Omental fat pad (tissue), 4 donors: ENCODE data around the gene MED22. TPM values are rescaled to one million over a fixed set of nuclear protein-coding genes. Genes with fewer than 3 reads are reported as not detected.

Source experiments
- ATAC-seq: fragments of 150-250 bp; one replicate; pipeline ENCODE4 v1.9.1; 2016; ENCODE audit warnings: mild to moderate bottlenecking, moderate library complexity; ENCODE audit not compliant: low FRiP score
- DNase-seq: peaks from one replicate; pipeline ENCODE4 v3.0.0-alpha.2; 2019; ENCODE audit warnings: low spot score
- total RNA-seq, 4 donors: library from RNA; depleted of rRNA; stranded (reverse); fragments of >200 nt; gene quantifications; one replicate each; pipeline ENCODE4 v1.1.0, GENCODE V29; 2016
- TF ChIP-seq, protein P1 (sequence below), 3 donors: fragments of 450-650 bp; IDR thresholded peaks; one replicate each; pipeline ENCODE4 v1.5.1; 2016 to 2017; ENCODE audit warnings: antibody characterized with exemption in 3 of 3, mild to moderate bottlenecking in 3 of 3, moderate library complexity in 2 of 3

MED22 gene
- total RNA-seq, 4 donors from 2014 or later = 20.0 to 29.1 (median 24.5) TPM

DNA sequence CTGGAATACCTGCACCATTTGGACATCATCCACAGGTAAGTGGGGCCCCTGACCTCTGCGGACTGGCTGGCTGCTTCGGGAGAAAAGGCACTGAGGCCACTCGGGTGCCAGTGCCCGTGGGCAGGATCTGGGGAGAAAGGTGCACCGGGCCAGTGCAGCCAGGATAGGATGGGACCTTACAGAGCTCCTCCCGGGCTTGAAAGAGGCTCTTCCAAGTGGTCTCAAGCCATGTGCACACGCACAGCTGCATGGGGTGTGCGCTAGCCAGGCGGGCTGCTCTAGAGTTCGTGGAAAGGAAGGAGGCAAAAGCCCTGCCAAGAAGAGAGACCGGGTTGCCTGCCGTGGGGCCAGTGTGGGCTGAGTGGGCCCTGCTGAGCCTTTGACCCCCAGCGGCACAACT lies 41.6 kb upstream of the MED22 start:
- TF ChIP-seq, protein P1, sequence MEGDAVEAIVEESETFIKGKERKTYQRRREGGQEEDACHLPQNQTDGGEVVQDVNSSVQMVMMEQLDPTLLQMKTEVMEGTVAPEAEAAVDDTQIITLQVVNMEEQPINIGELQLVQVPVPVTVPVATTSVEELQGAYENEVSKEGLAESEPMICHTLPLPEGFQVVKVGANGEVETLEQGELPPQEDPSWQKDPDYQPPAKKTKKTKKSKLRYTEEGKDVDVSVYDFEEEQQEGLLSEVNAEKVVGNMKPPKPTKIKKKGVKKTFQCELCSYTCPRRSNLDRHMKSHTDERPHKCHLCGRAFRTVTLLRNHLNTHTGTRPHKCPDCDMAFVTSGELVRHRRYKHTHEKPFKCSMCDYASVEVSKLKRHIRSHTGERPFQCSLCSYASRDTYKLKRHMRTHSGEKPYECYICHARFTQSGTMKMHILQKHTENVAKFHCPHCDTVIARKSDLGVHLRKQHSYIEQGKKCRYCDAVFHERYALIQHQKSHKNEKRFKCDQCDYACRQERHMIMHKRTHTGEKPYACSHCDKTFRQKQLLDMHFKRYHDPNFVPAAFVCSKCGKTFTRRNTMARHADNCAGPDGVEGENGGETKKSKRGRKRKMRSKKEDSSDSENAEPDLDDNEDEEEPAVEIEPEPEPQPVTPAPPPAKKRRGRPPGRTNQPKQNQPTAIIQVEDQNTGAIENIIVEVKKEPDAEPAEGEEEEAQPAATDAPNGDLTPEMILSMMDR (IDR thresholded peaks at IDR 0.05) = no peak
- no peak for DNase-seq
- ATAC-seq = no peak

DNA sequence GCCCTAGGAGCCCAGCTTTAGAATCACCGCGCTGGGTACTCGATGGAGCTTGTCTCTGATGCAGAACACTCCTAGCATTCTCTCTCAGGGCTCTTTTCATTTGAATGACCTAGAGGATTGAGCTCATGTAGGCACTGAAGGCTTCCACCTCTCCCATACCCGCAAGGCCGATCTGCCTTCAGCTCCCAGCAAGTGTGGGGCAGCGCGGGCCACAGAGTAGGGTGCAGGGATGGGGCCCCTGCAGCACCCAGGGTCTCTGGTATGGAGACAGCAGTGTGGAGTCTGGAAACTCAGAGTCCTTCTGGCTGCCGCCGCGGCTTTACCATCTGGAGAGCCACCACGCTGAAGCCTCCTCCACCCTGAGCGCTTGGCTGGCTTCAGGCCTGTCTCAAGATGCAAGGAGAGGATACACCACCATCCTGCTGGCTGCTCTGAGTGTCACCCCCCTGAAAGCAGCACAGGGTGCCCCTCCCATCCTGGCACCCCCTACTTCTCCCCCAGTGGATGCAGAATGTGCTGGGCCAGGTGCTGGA lies 41.2 kb upstream of the MED22 start:
- DNase-seq = no peak
- TF ChIP-seq, protein P1 (IDR thresholded peaks at IDR 0.05) = no peak
- ATAC-seq = no peak

DNA sequence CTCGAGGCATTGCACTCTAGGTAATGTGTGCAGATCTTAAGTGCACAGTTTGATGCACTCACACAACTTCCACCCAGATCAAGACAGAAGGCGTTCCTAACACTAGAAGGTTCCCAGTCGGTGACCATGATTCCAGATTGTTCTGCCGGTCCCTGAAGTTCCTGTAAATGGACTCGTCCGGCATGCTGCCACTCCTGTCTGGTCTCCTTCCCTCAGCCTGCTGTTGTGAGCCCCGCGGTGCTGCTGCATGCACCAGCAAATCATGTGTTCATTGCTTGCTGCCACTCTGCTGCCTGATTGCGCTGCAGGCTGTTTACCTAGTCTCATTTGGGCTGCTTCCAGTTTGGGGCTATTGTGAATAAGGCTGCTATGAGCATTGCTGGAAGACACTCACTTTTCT lies 39.7 kb upstream of the MED22 start:
- no peak for ATAC-seq
- DNase-seq = no peak
- TF ChIP-seq, protein P1 (IDR thresholded peaks at IDR 0.05) = no peak

DNA sequence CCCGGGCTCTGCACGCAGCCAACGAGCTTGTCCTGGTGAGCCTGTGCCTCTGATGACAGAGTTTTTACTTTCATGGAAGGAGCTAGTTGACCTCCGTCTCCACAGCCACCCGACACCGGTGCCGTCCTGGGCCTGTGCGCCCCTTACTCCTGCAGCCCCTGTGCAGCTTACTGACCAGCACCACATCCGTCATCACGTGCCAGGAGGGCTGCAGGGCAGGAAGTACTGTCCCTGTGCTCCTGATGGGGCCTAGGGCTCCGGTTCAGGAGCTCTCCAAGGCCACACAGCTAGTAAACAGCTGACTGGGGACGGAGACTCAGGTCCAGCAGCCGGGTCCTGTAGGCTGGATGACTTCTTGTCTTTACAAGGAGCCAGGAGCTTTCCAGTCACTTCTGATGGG lies 38.4 kb upstream of the MED22 start:
- DNase-seq = no peak
- TF ChIP-seq, protein P1 (IDR thresholded peaks at IDR 0.05) = no peak
- ATAC-seq = no peak

DNA sequence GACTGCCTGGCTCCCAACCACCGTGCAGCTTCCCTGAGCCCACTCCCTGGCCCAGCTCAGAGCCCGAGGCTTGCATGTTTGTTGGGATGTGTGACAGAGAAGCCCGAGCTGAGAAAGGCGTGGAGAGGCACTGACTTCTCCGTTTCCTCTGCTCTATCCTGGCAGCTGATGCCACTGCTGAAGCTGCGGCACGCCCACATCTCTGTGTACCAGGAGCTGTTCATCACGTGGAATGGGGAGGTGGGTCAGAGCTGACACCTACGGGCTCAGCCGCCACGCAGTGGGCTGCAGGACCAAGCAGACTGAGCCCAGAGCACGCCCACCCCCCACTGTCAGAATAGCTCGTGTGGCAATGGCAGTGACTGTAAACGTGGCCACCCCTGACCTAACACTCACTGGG lies 37.5 kb upstream of the MED22 start:
- TF ChIP-seq, protein P1 (IDR thresholded peaks at IDR 0.05) = no peak
- no peak for DNase-seq
- no peak for ATAC-seq

DNA sequence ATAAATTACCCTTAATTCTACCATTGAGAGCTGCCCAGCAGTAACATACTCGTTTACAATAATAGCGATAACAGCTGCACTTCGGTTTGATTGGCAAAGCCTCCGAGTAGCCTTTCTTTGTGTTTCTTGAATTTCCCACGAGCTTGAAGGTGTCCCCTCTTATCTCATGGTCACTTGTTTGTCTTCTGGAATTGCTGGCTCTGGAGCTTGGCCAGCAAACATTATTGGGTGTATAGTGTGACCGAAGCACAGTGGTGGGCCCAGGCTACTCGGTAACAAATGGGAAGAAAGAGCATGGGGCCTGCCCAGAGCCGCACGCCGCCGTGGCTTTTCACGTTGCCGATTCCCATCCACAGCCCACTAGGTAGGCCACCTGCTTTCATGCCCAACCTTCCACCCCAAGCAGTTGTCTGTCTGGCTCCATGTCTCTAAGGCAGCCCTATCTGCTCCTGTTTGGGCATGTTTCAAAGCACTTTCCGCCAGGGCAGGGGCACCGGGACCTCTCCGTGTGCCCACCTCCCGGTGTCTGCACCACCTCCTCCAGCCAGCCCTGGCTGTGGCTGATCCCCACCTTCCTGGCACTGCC lies 36.9 kb upstream of the MED22 start:
- DNase-seq (no peak), ATAC-seq (no peak)
- TF ChIP-seq, protein P1 (IDR thresholded peaks at IDR 0.05) = no peak

DNA sequence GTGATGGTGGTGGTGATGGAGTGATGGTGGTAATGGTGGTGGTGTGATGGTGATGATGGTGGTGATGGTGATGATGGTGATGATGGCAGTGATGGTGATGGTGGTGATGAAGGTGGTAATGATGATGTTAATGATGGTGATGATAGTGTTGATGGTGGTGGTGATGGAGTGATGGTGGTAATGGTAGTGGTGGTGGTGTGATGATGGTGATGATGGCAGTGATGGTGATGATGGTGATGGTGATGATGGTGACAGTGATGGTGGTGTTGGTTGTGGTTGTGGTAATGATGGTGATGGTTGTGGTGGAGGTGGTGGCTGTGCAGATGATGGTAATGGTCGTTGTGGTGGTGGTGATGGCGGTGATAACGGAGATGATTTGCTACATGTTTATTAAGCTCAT lies 35.5 kb upstream of the MED22 start:
- ATAC-seq (no peak), DNase-seq (no peak)
- TF ChIP-seq, protein P1 (IDR thresholded peaks at IDR 0.05) = no peak
